Activated naive CD8-positive, alpha-beta T cell treated with anti-CD3 and anti-CD28 coated beads for 36 hours (primary cell): ENCODE measurements around the gene CHN1. TPM values are rescaled to one million over a fixed set of nuclear protein-coding genes. Genes with fewer than 3 reads are reported as not detected.

ENCODE experiments used
- DNase-seq: peaks from one replicate; pipeline ENCODE4 v3.0.0; 2021
- H3K27ac Mint-ChIP-seq: one replicate; pipeline ENCODE4 v1.8.0; 2022; ENCODE audit warnings: mild to moderate bottlenecking, moderate library complexity, mixed read lengths
- H3K27me3 Mint-ChIP-seq: one replicate; pipeline ENCODE4 v1.8.0; 2022; ENCODE audit warnings: mild to moderate bottlenecking, mixed read lengths
- H3K36me3 Mint-ChIP-seq: one replicate; pipeline ENCODE4 v1.8.0; 2021; ENCODE audit warnings: mild to moderate bottlenecking, mixed read lengths
- H3K4me1 Mint-ChIP-seq: one replicate; pipeline ENCODE4 v1.8.0; 2021; ENCODE audit warnings: mixed read lengths
- H3K4me3 Mint-ChIP-seq: one replicate; pipeline ENCODE4 v1.8.0; 2022; ENCODE audit warnings: mild to moderate bottlenecking, moderate library complexity, mixed read lengths
- H3K9me3 Mint-ChIP-seq: one replicate; pipeline ENCODE4 v1.8.0; 2022; ENCODE audit warnings: mixed read lengths
- total RNA-seq, 2 experiments: library from RNA; stranded (reverse); gene quantifications; one replicate each; pipeline ENCODE4 v1.2.3, GENCODE V29; 2021

Gene CHN1, protein sequence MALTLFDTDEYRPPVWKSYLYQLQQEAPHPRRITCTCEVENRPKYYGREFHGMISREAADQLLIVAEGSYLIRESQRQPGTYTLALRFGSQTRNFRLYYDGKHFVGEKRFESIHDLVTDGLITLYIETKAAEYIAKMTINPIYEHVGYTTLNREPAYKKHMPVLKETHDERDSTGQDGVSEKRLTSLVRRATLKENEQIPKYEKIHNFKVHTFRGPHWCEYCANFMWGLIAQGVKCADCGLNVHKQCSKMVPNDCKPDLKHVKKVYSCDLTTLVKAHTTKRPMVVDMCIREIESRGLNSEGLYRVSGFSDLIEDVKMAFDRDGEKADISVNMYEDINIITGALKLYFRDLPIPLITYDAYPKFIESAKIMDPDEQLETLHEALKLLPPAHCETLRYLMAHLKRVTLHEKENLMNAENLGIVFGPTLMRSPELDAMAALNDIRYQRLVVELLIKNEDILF
- total RNA-seq = 10 to 100 TPM; 17.6 to 18.6 TPM

DNA sequence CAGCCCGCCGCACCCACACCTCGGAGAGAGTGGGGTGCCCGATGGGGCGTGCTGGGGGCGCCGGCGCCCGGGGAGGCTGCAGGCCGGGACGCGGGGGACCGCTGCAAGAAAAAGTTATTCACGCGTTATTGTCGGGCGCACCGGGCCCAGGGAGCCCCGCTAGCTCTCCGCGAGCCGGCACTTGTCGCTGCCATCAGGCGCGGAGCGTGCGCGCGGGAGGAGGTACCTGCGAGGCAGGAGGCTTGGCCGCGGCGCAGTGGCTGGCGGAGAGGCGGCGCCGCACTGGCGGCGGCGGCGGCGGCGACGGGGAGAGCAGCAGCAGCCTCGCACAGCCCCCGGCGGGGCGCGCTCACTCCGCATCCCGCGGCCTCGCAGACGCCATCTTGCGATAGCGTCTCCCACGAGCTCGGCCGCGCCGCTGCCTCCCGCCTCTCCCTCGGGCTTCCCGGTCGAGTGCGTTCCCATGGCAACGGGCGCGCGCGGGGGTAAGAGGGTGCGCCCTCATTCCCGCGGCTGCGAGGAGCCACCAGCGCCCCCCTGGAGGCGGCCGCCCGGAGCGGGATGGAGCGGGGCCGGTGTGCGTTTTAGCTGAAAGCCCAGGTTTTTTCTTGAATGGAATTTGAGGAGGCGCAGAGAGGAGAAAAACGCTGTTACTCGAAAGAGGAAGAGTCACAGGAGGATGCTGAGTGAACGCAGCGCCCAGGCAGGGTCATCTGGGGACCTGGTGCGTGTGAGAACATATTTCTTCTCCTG, at the start of gene CHN1:
CHN1 (minus strand) TSS at position 402 of the 753 bp plus-strand sequence. CDS start 469 bp downstream, outside the sequence.
- H3K4me3 Mint-ChIP-seq = peak within 1 kb of the TSS; percentile 85
- H3K4me1 Mint-ChIP-seq = peaks cover 9% of the 10 kb centered on the region
- DNase-seq = peak; percentile 71
- no peaks in the 10 kb centered on the region for H3K36me3 Mint-ChIP-seq
- H3K9me3 Mint-ChIP-seq = no peaks in the 10 kb centered on the region
- H3K27ac Mint-ChIP-seq = no peak within 1 kb of the TSS
- peaks cover 70% of the 10 kb centered on the region for H3K27me3 Mint-ChIP-seq

DNA sequence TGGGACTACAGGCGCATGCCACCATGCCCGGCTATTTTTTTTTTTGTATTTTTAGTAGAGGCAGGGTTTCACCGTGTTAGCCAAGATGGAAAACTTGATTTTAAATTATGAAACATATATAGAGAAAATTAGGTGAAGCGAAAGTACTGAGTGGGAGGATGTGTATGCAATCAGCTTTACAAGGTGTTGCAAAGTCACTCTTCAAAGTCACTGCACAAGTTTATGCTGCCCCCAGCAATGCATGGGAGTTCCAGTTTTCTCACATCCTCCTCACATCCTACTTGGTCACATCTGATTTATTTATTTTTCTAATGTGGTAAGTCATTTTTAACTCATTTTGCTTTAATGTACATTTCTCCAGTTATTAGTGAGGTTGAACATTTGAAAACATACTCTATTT, 49.2 kb upstream of the CHN1 start:
- Mint-ChIP-seq H3K27ac (no peak overlapping the region), H3K36me3 (peaks cover 12% of the 10 kb centered on the region), H3K4me3 (no peak overlapping the region), H3K27me3 (no peaks in the 10 kb centered on the region), H3K9me3 (no peaks in the 10 kb centered on the region), H3K4me1 (peaks cover 3% of the 10 kb centered on the region)
- no peak for DNase-seq

DNA sequence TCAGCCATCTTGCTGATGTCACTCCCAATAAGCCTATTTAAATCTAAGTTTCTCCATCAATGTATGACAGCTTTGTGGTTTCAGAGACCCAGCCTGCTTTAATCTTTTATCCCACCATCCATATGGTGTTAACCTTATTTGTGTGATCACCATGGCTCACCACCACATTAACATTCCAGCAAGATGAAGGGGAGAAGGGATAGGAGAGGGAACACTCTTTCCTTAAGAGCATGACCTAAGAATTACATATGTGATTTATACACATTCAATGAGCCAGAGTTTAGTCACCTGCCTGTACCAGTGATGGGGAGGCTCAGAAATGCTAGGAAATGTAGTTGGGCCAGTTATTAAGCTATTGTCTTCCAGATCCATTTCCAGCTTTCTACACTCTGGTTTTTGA, 44.5 kb upstream of the CHN1 start:
- Mint-ChIP-seq H3K27me3 (no peaks in the 10 kb centered on the region), H3K9me3 (peaks cover 8% of the 10 kb centered on the region), H3K4me1 (peaks cover 7% of the 10 kb centered on the region), H3K4me3 (no peak overlapping the region), H3K36me3 (peaks cover 7% of the 10 kb centered on the region), H3K27ac (no peak overlapping the region)
- DNase-seq = no peak

DNA sequence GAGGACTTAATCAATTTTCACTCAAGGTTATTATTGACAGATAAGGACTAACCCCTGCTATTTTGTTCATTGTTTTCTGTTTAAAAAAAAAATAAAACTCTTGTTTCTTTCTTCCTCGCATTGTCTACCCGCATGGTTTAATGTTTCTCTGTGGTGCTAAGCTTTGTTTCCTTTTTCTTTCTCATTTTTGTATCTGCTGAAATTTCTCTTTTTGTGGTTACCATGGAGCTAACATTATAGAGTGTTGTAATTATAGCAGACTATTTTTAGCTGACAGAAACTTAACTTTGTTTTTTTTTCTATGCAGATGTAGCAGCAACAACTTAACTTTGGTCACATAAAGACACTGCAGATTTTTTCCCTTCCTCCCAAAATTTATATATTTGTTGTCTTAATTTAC, 43.1 kb upstream of the CHN1 start:
- Mint-ChIP-seq H3K36me3 (peaks cover 7% of the 10 kb centered on the region), H3K4me1 (peaks cover 5% of the 10 kb centered on the region), H3K27ac (no peak overlapping the region), H3K27me3 (no peaks in the 10 kb centered on the region), H3K4me3 (no peak overlapping the region), H3K9me3 (peaks cover 10% of the 10 kb centered on the region)
- no peak for DNase-seq

DNA sequence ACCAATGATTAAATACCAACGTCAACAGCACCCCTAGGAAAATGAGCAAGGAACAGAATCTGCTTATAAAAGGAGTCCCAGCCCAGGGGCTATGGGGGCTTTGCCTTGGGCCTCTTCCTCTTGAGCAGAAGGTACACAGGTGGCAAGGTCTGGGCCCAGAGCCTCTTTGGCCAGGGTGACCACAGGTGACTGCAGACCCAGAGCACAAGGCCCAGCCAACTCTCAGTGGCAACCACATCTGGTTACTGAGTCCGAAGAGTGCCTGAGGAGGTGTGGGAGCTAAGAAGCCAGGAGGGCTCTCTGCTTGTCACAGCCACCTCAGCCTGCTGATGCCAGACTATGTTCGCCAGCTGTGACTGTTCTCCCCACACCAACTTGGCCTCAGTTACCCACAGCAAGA, 34.3 kb upstream of the CHN1 start:
- no peak for DNase-seq
- no peak overlapping the region for H3K27ac Mint-ChIP-seq
- peaks cover 2% of the 10 kb centered on the region for H3K36me3 Mint-ChIP-seq
- H3K27me3 Mint-ChIP-seq = no peaks in the 10 kb centered on the region
- H3K9me3 Mint-ChIP-seq = peaks cover 2% of the 10 kb centered on the region
- H3K4me1 Mint-ChIP-seq = peaks cover 2% of the 10 kb centered on the region
- H3K4me3 Mint-ChIP-seq = no peak overlapping the region

DNA sequence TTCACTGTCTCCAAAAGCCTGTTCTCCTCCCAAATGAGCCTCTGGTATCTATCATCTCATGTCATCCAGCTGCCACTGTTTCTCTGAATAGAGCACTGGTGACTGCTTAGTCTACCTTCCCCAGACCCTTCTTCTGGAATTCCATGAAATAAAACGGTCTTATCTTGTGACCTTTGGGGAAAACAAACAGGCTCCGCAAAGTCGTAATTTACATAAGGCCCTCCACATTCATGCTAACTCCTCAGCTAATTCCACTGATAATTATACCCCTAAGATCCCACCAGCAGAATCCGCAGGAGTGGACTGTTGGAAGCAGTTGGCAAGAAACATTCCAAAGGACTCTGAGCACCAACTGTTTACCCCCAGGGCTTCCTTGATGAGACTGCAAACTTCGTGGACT, 33.9 kb upstream of the CHN1 start:
- Mint-ChIP-seq H3K9me3 (peaks cover 2% of the 10 kb centered on the region), H3K27ac (no peak overlapping the region), H3K4me1 (peaks cover 2% of the 10 kb centered on the region), H3K27me3 (no peaks in the 10 kb centered on the region), H3K36me3 (peaks cover 2% of the 10 kb centered on the region), H3K4me3 (no peak overlapping the region)
- DNase-seq = no peak

DNA sequence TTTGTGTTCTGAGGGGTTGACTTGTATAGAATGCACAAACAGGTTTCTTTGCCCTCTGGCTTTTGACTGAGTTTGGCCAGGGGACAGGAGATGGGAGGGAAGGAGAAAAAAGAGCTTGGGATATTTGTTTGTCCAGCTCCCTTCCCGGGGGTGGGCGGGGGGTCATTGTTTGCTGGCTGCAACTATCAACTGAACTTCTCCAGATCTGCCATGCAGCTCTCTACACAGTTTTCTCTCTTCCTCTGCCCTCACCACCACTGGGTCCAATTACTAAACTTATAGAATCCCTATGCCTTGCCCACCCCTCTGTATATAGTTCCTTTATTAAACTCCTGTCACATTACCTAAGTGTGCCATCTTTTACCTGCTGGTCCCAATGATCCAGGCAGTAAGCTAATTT, 32.8 kb upstream of the CHN1 start:
- H3K36me3 Mint-ChIP-seq = peaks cover 2% of the 10 kb centered on the region
- H3K9me3 Mint-ChIP-seq = no peaks in the 10 kb centered on the region
- no peak overlapping the region for H3K4me3 Mint-ChIP-seq
- no peak for DNase-seq
- peaks cover 2% of the 10 kb centered on the region for H3K4me1 Mint-ChIP-seq
- no peak overlapping the region for H3K27ac Mint-ChIP-seq
- no peaks in the 10 kb centered on the region for H3K27me3 Mint-ChIP-seq

DNA sequence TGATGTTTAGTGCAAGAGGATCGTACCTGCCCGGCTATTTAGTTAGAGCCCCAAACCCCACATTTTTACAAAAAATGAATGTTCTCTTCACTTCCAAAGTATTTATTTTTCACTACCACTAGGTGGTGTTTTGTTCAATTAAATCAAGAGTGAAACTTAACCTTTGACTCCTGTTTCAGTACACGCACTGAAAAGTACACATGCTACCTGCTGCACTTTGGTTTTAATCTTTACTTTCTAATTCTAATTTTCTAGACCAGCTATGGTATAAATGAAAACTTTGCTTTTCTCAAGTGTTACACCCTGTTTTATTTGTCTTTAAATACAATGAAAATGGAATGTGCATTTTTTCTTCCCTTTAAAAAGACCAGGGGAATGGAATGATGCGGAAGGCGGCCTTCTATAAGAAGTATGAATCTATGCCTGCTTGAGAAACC, 31.4 kb upstream of the CHN1 start:
- H3K27me3 Mint-ChIP-seq = no peaks in the 10 kb centered on the region
- no peak for DNase-seq
- H3K4me3 Mint-ChIP-seq = peak overlapping the region; percentile 60
- H3K9me3 Mint-ChIP-seq = no peaks in the 10 kb centered on the region
- peaks cover 2% of the 10 kb centered on the region for H3K36me3 Mint-ChIP-seq
- peak overlapping the region; percentile 70 for H3K27ac Mint-ChIP-seq
- peaks cover 2% of the 10 kb centered on the region for H3K4me1 Mint-ChIP-seq

DNA sequence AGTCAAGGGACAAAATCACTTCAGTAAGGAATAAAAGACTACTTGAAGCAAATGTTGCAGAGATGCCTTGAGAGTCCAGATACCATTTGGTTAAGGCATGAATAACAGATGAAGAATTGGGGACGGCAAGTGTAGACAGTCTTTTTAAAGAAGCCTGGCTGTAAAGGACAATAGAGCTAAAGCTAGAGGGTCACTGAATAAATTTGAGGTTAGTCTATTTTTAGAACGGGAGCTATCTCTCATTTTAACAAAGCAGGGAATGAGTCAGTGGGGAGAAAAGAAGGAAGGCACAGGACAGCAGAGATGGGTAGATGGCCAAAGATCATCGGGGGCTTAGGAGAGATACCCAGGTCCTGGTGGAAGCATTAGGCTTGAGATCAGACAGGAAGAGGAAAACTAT, 30.6 kb upstream of the CHN1 start:
- no peaks in the 10 kb centered on the region for H3K9me3 Mint-ChIP-seq
- H3K27ac Mint-ChIP-seq = no peak overlapping the region
- no peak overlapping the region for H3K4me3 Mint-ChIP-seq
- no peaks in the 10 kb centered on the region for H3K27me3 Mint-ChIP-seq
- DNase-seq = no peak
- peaks cover 2% of the 10 kb centered on the region for H3K4me1 Mint-ChIP-seq
- peaks cover 2% of the 10 kb centered on the region for H3K36me3 Mint-ChIP-seq

DNA sequence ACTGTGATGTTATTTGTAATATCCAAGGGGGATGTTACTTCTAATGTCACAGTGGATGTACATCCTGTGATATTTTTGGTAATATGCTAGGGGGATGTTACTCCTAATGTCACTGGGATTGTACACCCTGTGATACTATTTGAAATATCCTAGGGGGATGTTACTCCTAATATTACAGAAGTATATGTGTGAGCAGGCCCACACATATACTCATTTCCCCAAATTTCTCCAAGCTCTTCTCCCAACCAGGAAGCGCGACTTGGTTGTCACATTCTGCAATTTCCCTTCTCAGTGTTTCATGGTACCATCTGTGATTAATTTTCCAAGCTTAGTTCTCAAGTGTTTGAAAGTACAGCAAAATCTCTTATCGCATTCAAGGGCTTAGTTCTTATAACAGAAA, 29.5 kb upstream of the CHN1 start:
- Mint-ChIP-seq H3K36me3 (peaks cover 2% of the 10 kb centered on the region), H3K27ac (no peak overlapping the region), H3K9me3 (no peaks in the 10 kb centered on the region), H3K27me3 (no peaks in the 10 kb centered on the region), H3K4me3 (no peak overlapping the region), H3K4me1 (peaks cover 2% of the 10 kb centered on the region)
- DNase-seq = no peak

DNA sequence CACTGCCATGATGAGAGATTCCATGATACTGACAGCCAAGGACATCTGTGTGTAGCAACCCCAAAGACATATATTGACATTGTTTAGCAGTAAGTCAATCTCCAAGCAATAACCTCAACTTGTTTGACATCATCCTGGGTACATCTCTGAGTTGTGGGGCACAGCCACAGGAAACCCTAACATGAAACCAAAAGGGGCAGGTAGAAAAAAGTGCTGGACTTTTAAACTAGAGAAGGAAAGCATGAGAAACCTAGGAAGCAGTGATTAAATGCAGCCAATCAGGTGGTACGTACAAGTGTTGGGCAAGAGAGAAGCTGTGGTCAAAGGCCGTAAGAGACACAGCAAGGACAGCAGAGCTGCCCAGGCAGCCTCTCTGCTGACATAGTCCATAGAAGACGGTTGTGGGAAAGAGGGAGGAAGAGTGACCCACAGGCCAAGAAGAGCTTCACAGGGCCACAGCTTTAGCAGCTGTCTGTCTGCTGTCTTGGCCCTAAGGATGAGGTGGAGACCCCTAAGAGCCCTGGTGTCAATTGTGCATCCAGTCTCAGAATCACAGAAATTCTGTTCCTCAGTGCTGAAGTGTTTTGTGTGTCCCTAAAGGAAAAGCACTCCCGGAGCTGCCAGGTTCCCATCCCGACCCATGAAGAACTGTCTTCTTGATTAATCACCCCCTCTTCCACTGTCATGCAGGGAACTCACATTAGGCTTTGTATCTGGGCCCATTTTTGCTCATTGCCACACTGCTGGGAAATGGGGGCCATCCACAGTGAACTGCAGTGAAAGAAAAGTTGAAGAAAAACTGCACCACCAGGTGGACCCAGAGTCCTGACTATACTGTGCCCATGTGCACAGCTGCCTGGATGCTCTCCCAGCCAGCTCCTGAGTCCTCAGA, 25.4 kb upstream of the CHN1 start:
- peak; percentile 12 for DNase-seq
- Mint-ChIP-seq H3K36me3 (peaks cover 4% of the 10 kb centered on the region), H3K9me3 (no peaks in the 10 kb centered on the region), H3K27ac (no peak overlapping the region), H3K4me3 (no peak overlapping the region), H3K4me1 (no peaks in the 10 kb centered on the region), H3K27me3 (no peaks in the 10 kb centered on the region)

DNA sequence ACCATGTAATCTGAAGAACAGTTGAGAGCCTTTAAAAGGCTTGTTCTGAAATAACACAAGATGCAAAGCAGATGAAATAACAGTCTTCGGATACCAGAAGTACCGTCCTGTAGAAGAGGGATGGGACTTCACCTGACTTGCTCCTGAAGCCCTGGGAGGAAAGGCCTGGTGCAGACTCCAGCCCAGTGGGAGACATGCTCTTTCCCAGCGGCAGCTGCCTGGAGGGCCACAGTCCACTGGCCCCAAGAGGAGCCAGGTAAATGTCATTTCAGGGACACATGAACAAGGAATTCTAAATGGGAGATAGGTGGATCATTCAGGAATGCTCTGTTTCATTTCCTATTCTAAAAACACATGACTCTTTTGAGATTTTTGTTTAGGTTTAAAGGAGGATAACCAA, 22.6 kb upstream of the CHN1 start:
- H3K9me3 Mint-ChIP-seq = no peaks in the 10 kb centered on the region
- H3K27me3 Mint-ChIP-seq = no peaks in the 10 kb centered on the region

DNA sequence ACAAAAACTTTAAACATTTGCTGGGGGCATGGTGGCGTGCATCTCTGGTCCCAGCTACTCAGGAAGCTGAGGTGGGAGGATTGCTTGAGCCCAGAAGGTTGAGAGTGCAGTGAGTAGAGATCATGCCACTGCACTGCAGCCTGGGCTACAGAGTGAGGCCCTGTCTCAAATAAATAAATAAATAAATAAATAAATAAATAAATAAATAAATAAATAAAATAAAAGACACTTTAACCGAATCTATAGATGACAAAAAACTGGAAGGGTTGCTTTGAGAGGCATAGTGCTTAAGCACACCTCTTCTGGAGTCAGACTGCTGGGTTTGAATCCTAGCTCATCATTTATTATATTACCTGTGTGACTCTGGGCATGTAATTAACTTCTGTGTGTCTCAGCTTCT, 21.2 kb upstream of the CHN1 start:
- no peak overlapping the region for H3K4me3 Mint-ChIP-seq
- H3K27ac Mint-ChIP-seq = no peak overlapping the region
- H3K4me1 Mint-ChIP-seq = no peaks in the 10 kb centered on the region
- no peaks in the 10 kb centered on the region for H3K27me3 Mint-ChIP-seq
- H3K36me3 Mint-ChIP-seq = peaks cover 4% of the 10 kb centered on the region
- H3K9me3 Mint-ChIP-seq = no peaks in the 10 kb centered on the region
- DNase-seq = no peak

More for the DNA sequence above, 22.6 kb upstream of the CHN1 start:
- H3K4me3 Mint-ChIP-seq = no peak overlapping the region
- H3K36me3 Mint-ChIP-seq = peaks cover 4% of the 10 kb centered on the region
- H3K4me1 Mint-ChIP-seq = no peaks in the 10 kb centered on the region
- H3K27ac Mint-ChIP-seq = no peak overlapping the region
- DNase-seq = no peak

DNA sequence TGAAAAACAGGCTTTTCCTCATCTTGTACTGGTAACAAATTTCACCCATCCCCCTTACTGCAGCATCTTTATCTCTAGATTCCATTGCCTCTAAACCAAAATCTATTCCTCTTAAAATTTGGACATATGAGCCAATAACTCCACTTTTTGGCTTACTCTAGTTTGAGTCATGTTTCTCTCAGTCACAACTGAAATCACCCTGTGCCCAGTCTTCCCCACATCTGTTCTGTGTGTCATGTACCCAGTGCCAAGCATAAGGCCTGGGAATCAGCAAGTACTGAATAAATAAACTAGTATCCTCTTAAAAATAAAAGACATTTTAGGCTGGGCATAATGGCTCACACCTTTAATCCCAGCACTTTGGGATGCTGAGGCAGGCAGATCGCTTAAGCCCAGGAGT, 20.8 kb upstream of the CHN1 start:
- Mint-ChIP-seq H3K36me3 (peaks cover 4% of the 10 kb centered on the region), H3K27ac (no peak overlapping the region), H3K9me3 (no peaks in the 10 kb centered on the region), H3K4me3 (no peak overlapping the region), H3K27me3 (no peaks in the 10 kb centered on the region), H3K4me1 (no peaks in the 10 kb centered on the region)
- no peak for DNase-seq

DNA sequence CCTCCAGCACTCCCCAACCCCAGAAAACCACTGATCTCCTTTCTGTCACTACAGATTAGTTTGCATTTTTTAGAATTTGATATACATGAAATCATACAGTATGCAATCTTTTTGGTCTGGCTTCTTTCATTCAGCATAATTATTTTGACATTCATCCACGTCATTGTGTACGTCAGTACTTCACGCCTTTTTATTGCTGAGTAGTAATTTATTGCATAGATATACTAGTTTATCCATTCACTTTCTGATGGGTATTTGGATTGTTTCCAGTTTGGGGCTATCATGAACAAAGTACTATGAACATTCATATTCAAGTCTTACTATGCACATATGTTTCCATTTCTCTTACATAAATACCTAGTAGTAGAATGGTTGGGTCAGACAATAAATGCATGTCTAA, 20.1 kb upstream of the CHN1 start:
- no peaks in the 10 kb centered on the region for H3K27me3 Mint-ChIP-seq

More for the DNA sequence above, 20.1 kb upstream of the CHN1 start:
- Mint-ChIP-seq H3K4me3 (no peak overlapping the region), H3K27ac (no peak overlapping the region), H3K4me1 (no peaks in the 10 kb centered on the region), H3K9me3 (no peaks in the 10 kb centered on the region), H3K36me3 (peaks cover 4% of the 10 kb centered on the region)
- no peak for DNase-seq
